SU-DHL-6 (cell line): Measurements from ENCODE around the gene STK32B.

Experiments
- H2AFZ ChIP-seq: fragments of 200-600 bp; sonication (generic); 2 replicates; pipeline ENCODE4 v1.6.1; 2014; ENCODE audit warnings: low read depth, mild to moderate bottlenecking, moderate library complexity, mixed read lengths, antibody characterized with exemption, low read length; ENCODE audit not compliant: severe bottlenecking
- H3F3A ChIP-seq: fragments of 200-600 bp; shearing (Covaris generic); 2 replicates; pipeline ENCODE4 v1.6.0; 2016; ENCODE audit warnings: antibody characterized with exemption, mild to moderate bottlenecking; ENCODE audit not compliant: insufficient read depth
- H3K27ac ChIP-seq: fragments of 200-600 bp; sonication (generic); 2 replicates; pipeline ENCODE4 v1.5.1; 2016; ENCODE audit warnings: low read depth, mild to moderate bottlenecking, low read length, moderate library complexity, mixed read lengths
- H3K27me3 ChIP-seq: fragments of 200-600 bp; sonication (generic), shearing (Covaris generic); 2 replicates; pipeline ENCODE4 v1.6.0; 2014; ENCODE audit warnings: mild to moderate bottlenecking, low read length
- H3K36me3 ChIP-seq: fragments of 200-600 bp; sonication (generic); 2 replicates; pipeline ENCODE4 v1.6.1; 2014; ENCODE audit warnings: mild to moderate bottlenecking, low read length, mixed read lengths
- H3K4me2 ChIP-seq: fragments of 300-600, 200-600 bp; shearing (Covaris generic), sonication (generic); 2 replicates; pipeline ENCODE4 v1.6.0; 2014; ENCODE audit warnings: low read length, low read depth, mild to moderate bottlenecking; ENCODE audit not compliant: poor library complexity, severe bottlenecking
- H3K4me3 ChIP-seq: fragments of 200-600 bp; sonication (generic); 2 replicates; pipeline ENCODE4 v1.5.1; 2014; ENCODE audit warnings: antibody characterized with exemption, low read length, mild to moderate bottlenecking, mixed read lengths; ENCODE audit not compliant: insufficient read depth, poor library complexity, severe bottlenecking
- H3K79me2 ChIP-seq: fragments of 200-600 bp; sonication (generic); 2 replicates; pipeline ENCODE4 v1.6.1; 2014; ENCODE audit warnings: mild to moderate bottlenecking, low read length, moderate library complexity; ENCODE audit not compliant: insufficient read depth
- H3K9ac ChIP-seq: fragments of 200-600 bp; sonication (generic); 2 replicates; pipeline ENCODE4 v1.7.0; 2014; ENCODE audit warnings: mild to moderate bottlenecking, low read length
- H3K9me2 ChIP-seq: fragments of 200-600 bp; sonication (generic); replicated peaks from 2 replicates; pipeline ENCODE4 v1.6.1; 2014; ENCODE audit warnings: low read length; ENCODE audit not compliant: insufficient read depth
- H3K9me3 ChIP-seq: fragments of 200-600 bp; sonication (generic); 2 replicates; pipeline ENCODE4 v1.6.1; 2014; ENCODE audit warnings: low read length, mixed read lengths; ENCODE audit not compliant: insufficient read depth
- H4K20me1 ChIP-seq: fragments of 200-600 bp; sonication (generic); 2 replicates; pipeline ENCODE4 v1.6.1; 2014; ENCODE audit warnings: low read depth, mild to moderate bottlenecking, antibody characterized with exemption, low read length, moderate library complexity, mixed read lengths
- EZH2phosphoT487 ChIP-seq: fragments of 200-600 bp; sonication (generic), shearing (Covaris generic); conservative IDR thresholded peaks from 2 replicates; pipeline ENCODE4 v1.6.1; 2018; ENCODE audit warnings: mild to moderate bottlenecking, antibody characterized with exemption, low read length, moderate library complexity, mixed read lengths
- TF ChIP-seq, protein P1 (sequence below): fragments of 200-600 bp; sonication (generic); IDR thresholded peaks from one replicate; pipeline ENCODE4 v1.5.1; 2017; ENCODE audit warnings: antibody characterized with exemption, mild to moderate bottlenecking, low read length, moderate library complexity; ENCODE audit not compliant: insufficient read depth, poor library complexity, severe bottlenecking

Gene STK32B

DNA sequence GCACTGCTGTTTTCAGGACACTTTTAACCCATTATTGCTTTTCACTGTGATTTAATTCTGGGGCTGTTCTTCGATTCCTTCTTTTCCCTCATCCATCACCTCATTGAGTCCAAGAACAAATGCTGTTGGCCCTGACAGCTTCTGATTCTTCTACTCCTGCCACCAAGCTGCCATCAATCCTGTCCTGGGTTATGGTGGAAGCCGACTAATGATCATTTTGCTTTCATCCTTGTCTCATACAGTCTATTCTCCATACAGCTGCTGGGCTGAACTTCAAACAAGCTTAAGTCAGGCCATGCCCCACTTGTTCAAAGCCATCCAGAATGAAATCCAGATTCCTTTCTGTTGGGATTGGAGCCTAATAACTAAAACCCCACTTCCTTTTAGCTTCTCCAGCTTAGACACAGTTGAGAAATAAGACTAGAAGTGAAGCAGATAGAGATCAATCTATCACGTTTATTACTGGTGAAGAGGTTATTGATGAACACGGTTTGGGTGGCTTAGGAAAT lies 161.9 kb downstream of the STK32B start:
- Histone ChIP-seq H3K27me3 (no peaks in the 10 kb centered on the region), H3K9me2 (no peaks in the 10 kb centered on the region), H3K4me2 (no peak overlapping the region), H4K20me1 (no peaks in the 10 kb centered on the region), H3K4me3 (no peak overlapping the region), H2AFZ (no peak overlapping the region), H3K9me3 (no peaks in the 10 kb centered on the region), H3K27ac (no peak overlapping the region), H3K79me2 (no peaks in the 10 kb centered on the region), H3K36me3 (no peaks in the 10 kb centered on the region), H3K9ac (no peak overlapping the region), H3F3A (no peaks in the 10 kb centered on the region)
- TF ChIP-seq, protein P1, sequence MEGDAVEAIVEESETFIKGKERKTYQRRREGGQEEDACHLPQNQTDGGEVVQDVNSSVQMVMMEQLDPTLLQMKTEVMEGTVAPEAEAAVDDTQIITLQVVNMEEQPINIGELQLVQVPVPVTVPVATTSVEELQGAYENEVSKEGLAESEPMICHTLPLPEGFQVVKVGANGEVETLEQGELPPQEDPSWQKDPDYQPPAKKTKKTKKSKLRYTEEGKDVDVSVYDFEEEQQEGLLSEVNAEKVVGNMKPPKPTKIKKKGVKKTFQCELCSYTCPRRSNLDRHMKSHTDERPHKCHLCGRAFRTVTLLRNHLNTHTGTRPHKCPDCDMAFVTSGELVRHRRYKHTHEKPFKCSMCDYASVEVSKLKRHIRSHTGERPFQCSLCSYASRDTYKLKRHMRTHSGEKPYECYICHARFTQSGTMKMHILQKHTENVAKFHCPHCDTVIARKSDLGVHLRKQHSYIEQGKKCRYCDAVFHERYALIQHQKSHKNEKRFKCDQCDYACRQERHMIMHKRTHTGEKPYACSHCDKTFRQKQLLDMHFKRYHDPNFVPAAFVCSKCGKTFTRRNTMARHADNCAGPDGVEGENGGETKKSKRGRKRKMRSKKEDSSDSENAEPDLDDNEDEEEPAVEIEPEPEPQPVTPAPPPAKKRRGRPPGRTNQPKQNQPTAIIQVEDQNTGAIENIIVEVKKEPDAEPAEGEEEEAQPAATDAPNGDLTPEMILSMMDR: no peak
- no peak for TF ChIP-seq EZH2phosphoT487

DNA sequence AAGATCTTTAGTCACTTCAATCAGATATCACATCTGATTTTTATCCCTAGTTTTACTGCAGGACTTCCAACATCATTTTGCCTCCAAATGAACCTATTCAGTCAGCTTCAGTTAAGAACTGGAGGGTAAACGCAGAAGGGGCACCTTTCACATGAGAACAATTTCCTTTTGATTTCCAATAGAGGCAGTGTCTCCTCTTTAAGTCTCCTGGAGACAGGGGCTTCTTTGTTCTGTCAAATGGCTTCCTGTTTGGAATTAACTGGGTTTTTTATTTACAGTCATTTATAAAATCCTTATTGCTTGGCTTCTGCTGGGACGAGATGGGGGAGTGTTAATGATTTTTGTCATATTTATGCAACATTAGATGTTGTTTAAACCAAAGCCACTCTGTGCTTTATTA lies 164.0 kb downstream of the STK32B start:
- Histone ChIP-seq H3K36me3 (no peaks in the 10 kb centered on the region), H3F3A (no peaks in the 10 kb centered on the region), H4K20me1 (no peaks in the 10 kb centered on the region), H3K27me3 (no peaks in the 10 kb centered on the region), H3K9me2 (no peaks in the 10 kb centered on the region), H3K4me2 (no peak overlapping the region), H3K27ac (no peak overlapping the region), H3K9ac (no peak overlapping the region), H2AFZ (no peak overlapping the region), H3K79me2 (no peaks in the 10 kb centered on the region), H3K9me3 (no peaks in the 10 kb centered on the region), H3K4me3 (no peak overlapping the region)
- TF ChIP-seq EZH2phosphoT487: no peak
- TF ChIP-seq, protein P1: no peak

DNA sequence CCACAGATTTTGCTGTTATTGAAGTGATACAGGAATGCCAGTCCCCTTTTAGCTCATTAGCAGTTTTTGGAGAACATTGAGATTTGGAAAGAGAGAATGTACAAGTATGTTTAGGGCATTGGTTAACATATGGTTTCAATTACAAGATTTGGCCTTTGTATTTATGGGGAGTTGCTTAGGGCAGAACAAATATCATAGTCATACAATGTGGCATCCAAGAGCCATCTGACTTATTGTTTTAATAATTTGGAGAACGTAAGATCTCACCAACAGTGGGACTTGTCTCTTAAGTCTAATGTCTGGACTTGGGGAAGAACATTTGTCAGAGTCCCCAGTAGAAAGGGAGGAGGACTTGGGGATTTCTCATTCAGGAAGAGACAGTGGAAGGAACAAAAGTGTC lies 166.1 kb downstream of the STK32B start:
- Histone ChIP-seq H3K9ac (no peak overlapping the region), H3K36me3 (no peaks in the 10 kb centered on the region), H3K9me2 (no peaks in the 10 kb centered on the region), H4K20me1 (no peaks in the 10 kb centered on the region), H3K27ac (no peak overlapping the region), H3F3A (no peaks in the 10 kb centered on the region), H3K27me3 (no peaks in the 10 kb centered on the region), H3K79me2 (no peaks in the 10 kb centered on the region), H3K4me3 (no peak overlapping the region), H2AFZ (no peak overlapping the region), H3K4me2 (no peak overlapping the region), H3K9me3 (no peaks in the 10 kb centered on the region)
- TF ChIP-seq, protein P1: no peak
- TF ChIP-seq EZH2phosphoT487: no peak
